T-helper 1 cell (primary cell): ENCODE measurements around the gene KCNA5.

Experiments
- DNase-seq, 5 donors: peaks; one replicate each; pipeline ENCODE4 v3.0.0-alpha.2; 2012 to 2020

KCNA5 gene

DNA sequence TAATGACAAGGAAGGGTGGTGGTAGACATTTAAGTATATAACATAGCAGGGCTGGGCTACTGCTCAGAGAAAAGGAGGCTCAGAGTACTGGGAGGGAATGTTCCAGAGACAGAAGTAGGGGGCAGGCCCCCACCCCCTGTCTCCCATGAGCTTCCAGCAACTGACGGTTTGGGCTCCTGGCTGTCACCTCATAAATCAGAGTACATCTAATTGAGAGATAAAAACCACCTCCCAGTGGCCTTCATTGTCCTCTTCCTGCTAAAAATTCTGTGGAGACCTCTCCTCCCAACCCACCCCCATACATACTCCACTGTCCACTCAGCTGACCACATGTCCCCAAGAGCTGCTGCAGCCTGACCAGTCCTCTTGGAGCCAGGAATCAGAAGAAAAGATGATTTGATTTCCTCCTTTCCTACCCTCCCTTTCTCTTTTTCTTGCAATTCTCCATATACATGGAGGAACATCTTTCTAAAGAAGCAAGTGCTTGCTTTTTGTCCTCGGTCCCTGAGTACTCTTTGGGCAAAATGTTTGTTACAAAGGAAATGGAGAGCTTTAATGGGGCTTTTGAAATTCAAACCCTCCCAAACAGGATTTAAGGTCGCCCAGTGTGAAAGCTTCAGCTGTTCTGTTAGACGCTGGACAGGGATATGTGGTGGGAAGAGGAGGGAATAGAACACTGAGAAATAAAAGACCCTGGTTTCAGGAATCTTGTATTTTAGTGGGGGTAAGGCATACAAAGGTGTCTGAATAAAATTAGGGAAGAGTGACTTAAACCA lies 16.4 kb upstream of the KCNA5 start:
- DNase-seq = no peak

DNA sequence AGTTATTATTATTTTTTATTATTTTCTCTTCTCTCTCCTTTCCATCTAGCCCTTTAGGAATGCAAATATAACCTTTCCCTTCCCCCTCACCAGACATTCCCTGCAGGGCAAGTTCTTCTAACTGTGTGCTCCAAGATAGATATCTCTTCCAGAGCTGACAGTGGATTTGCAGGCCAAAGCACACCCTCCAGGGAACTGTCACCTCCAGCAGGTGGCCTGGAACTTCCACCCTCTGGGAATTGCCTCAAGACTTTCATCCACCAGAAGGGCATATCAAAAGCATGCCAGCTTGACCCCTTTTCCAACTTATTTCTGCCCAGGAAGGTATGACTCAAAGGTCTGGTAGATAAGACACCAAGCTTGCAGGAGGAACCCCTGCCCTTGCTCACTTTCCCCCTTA lies 13.6 kb upstream of the KCNA5 start:
- no peak for DNase-seq

DNA sequence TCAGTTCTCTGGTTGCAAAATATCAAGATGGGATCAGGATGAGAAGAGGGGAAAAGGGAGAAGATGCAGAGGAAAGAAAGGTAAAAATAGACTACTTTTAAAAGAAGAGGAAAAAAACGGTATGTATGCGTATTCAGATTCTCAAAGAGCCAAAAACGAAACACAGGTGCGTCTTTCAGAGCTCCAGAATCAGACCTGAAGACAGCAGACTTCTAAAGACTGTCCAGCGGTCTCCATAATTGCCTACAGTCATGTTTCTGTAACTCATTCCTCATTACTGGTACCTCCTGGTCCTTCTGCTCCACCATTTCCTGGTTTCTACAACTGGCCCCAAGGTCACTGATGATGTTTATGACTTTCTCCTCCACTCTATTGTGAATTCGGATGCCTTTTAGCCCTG lies 12.4 kb upstream of the KCNA5 start:
- no peak for DNase-seq

DNA sequence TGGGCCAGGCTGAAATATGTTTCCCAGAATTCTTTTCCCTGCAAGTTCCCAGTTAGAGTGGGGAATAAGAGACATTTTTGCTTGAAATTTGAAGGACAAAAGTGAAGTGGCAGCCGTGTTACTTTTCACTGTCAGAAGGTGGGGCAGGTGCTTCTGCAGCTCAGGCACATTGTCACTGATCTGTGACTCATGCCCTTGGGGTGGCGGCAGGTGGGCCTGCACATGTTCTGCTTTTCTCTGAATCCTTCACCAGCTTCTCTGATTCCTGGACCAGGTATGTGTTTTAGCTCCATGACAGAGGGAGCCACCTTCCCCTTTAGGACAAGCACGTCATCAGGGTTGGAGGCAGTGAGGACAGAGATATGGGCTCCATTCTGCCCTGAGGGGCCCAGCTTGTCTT lies 11.7 kb upstream of the KCNA5 start:
- DNase-seq = no peak

DNA sequence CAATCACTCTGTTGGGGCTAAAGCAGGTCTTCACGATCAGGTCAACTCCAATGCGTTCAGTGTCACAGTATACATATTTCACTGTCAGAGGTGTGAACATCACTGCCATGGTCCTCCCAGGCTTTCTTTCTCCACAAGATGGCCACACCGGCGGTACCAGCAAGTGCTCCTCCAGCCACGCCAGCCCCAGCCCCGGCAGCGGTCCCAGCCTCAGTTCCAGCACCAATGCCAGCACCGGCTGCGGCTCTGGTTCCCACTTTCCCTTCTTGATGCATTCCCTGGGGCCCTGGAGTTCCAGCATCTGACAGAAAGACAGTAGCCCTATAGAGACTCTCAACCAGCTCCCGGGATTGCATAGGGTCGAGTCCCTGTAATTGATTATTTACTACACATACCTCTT lies 10.9 kb upstream of the KCNA5 start:
- DNase-seq = no peak

DNA sequence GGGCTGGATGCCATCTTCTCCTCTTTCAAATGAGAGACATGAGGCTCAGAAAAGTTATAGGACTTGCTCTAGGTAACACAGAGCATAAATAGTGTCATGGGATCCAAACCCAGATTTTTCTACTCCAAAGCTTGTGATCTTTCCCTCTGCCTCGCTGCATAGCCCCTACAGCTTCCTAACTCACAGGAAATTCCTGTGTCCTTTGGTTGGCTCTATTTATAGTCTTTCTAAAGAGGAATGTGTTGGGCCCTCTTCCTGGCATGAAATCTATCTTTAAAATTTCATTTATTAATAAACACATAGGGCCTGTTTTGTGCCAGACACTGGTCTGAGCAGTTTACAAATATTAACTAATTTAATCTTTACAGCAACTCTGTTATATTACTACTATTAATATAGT lies 9.8 kb upstream of the KCNA5 start:
- no peak for DNase-seq

DNA sequence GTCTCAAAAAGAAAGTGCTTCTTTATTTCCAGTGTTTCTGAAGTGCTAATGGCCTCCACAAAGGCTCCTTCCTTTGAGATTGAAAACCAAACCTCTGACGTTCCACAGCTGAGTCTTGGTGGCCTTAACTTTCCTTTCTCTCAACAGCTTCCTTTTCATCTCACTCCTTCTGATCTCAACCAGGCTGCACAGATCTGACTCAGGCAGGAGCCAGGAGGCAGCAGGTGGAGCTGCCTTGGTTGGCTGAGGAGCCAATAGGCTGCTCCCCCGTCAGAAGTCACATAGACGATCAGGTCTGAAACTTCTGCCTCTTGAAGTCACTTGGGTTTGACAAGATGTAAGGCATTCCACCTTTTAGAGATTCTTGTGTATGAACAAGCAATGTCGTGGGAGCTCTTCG lies 9.1 kb upstream of the KCNA5 start:
- DNase-seq = peak in 1 of 5 donors; percentile 17

DNA sequence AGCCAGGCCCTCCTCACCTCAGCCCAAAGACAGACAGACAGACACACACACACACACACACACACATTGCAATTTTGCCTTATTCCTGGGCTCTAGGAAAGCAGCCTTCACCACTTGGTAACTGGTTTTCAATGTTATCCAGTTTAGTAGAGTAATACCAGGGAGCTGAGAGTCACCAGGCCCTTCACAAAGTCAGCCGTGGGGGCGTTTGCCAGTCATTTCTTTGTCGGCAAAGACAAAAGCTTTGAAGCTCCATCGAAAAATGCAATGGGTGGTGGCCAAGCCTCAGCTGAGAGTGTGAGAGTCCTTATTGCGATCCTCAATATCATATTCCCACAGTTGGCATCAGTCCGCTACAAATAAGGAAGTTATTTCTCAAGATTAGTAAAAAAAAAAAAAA lies 8.1 kb upstream of the KCNA5 start:
- no peak for DNase-seq

DNA sequence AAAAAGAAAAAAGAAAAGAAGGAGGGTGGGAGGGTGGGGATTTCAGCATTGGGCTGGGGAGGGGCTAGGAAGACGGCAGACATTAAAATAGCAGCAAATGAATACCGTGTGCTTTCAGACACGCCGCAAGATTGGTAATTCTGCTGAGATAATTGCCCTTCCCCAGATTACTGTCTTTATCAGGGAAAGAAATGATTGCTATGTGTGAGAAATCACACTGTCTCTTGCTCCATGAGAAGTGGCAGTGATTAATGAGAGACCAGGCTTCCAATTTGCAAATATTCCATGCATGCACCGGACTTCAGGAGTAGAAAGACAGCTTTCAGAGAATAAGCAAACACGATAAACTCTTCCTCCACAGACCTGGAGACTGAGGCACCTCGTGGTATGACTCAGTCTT lies 7.6 kb upstream of the KCNA5 start:
- no peak for DNase-seq

DNA sequence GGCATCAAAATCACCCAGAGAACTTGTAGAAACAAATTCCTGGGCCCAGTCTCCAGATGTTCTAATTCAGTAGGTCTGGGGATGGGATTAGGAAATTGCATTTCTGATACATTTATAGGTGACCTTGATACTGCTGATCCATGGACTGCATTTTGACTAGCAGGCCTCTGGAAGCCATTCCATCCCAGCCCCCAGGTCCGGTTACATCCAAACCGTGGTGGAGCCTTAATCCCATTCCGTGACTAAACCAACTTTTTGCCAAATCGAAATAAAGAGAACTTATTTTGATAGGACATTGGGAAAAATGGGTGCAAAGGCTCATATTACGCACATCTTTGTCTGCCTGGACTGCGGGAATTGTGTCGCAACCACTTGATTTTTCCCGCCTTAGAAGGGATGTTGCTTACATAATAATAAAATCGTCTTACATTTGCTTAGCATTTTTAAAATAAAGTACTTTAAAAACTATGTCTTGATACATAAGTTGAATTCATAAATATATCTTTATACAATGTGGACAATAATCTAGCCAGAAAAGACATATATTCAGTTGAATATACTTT lies 5.8 kb upstream of the KCNA5 start:
- no peak for DNase-seq

DNA sequence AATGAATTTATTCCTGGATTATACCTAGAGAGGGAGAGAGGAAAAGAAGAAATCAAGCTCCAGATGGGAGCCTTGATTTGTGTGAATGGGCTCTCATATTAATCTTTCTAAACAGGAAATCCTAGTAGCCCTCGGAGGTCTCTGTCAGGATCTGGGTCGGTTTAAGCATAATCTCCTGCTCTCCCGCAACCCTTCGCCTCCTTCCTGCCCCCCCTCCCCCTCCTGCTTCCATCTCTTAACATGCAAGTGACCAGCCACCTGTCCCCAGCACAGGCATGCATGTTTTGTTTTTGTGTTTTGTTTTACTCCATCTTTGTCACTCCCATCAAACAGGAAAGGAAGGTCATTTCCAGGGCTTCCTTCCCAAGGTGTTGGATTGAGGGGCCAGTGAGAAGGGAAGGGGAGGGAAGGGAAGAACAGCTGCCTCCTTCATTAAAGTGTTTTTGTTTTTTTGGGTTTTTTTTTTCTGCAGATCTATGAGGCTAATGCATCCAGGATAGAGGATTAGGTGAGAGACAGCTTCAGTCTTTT lies 4.8 kb upstream of the KCNA5 start:
- DNase-seq = no peak

DNA sequence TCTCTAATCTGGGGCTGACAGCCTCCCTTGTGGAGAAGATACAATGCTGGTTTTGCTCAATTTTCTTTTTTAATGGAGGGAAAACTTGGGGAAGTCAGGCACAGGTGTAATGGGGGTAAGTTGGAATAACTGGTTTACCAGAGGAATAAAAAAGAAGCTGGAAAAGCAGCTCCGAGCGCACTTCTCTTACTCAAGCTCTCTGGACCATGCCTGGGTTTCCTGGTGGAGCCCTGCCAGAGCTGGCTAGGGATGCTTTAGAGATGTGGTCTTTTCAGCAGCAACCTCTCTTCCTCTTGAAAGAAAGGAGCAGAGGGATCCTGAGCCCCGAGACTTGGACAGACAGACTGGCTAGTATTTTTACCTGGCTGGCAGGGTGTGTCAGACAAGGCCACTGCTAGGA lies 3.9 kb upstream of the KCNA5 start:
- DNase-seq = no peak

DNA sequence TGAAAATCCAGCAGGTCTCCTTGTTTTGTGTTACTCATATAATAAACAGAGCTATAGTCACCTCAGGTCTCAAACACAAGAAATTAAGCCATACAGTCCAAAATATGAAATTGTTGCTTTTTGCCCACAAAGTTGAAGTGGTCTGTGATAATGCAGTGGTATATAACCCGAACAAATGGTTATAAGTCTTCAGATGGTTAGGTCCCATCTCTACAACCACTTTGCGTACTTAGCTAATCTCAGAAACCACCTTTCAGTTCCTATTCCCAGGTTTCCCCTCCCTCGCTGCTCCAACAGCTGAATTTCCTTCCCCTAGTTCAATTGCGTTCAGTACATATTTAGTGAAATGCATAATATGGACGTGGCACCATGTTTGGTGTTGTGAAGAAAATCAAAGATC lies 3.3 kb upstream of the KCNA5 start:
- DNase-seq = no peak

DNA sequence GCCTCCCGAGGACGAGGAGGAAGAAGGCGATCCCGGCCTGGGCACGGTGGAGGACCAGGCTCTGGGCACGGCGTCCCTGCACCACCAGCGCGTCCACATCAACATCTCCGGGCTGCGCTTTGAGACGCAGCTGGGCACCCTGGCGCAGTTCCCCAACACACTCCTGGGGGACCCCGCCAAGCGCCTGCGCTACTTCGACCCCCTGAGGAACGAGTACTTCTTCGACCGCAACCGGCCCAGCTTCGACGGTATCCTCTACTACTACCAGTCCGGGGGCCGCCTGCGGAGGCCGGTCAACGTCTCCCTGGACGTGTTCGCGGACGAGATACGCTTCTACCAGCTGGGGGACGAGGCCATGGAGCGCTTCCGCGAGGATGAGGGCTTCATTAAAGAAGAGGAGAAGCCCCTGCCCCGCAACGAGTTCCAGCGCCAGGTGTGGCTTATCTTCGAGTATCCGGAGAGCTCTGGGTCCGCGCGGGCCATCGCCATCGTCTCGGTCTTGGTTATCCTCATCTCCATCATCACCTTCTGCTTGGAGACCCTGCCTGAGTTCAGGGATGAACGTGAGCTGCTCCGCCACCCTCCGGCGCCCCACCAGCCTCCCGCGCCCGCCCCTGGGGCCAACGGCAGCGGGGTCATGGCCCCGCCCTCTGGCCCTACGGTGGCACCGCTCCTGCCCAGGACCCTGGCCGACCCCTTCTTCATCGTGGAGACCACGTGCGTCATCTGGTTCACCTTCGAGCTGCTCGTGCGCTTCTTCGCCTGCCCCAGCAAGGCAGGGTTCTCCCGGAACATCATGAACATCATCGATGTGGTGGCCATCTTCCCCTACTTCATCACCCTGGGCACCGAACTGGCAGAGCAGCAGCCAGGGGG lies 979 bp downstream of the KCNA5 start:
- DNase-seq = no peak

DNA sequence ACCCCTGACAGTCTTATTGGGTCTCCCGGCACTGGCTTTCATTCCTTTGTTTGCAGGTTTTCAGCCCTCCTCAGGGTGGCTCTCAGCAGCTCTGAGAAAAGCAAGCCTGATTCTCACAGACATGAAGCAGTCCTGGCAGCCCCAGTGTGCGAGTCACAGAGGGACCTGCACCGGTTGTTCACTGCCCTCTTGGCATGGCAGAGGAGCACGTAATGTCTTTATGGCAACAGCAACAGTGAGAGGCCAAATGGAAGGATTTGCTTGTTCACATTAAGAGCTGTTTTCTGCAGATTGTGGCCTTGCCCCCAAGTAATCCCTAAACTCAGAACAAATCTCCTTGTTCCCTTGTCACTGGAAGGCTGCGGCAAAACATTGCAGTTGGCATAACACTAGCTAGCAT lies 3.4 kb downstream of the KCNA5 start:
- DNase-seq = no peak

DNA sequence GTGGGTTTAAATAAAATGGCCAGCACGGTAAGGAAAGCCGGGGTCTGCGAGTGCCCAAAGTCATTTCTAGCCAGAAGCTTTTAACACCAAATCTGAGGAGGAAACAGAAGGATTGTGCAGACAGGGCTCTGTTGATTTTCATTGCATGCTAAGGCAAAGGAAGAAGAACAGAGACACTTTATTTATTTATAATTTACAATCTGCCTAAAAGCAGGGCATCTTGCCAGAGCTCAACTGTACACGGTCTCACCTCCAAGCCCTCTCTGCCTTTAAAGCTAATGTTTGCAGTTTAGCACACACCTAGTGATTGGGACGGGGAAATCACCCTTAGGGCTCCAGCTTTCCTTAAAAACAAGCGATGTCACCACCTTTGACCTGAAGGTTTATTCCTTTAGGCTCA lies 4.0 kb downstream of the KCNA5 start:
- DNase-seq = no peak

DNA sequence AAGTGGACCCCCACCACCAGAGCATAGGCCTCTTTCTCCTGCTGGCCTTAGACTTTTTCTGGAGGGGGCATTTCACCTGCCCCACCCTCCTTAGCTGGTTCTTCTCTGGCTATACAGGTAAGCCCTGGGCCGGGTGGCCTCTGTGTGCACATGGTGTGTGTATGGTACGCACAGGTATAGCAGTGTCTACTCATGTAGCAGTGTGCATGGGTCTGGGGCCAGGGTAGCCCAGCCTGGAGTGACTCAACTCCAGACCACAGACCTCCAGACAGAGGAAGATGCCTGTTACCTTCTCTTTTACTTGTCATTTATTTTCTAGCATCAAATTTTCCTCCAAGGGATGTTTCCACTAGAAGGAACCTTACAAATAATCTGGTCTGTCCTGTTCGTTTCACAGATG lies 6.9 kb downstream of the KCNA5 start:
- no peak for DNase-seq

DNA sequence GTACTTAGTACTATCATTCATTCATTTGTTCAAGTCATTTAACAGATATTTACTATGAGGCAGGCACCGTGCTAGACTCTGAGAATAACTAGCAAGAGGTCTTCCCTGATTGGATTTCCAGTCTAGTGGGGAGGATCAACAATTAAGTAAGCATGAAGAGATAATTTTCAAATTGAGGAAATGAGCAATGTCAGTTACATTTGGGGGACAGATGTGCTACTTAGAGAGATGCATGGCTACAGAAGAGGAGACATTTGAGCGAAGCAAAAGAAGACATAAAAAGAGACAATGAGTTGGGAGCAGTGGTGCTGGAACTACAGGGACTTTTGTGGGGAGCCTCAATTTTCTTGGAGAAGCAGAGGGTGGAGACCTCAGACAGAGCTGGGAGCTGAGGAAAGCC lies 7.7 kb downstream of the KCNA5 start:
- DNase-seq = no peak

DNA sequence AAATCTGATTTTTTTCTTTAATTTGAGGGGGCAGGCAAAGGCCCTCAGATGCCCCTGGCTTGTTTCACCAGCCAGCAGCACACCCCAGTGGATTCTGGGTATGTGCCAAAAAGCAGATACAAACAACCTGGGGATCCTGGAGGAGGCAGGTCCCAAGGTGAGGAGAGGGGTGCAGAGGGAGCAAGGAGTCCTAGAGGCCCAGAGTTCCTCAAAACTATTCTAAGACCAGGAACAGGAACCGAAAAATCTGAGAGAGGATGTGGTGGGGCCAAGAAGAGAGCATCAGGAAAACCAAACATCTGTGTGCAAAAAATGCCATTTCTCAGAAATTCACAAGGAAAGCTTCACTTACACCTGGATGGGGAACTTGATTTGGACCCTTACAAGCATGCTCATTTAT lies 8.2 kb downstream of the KCNA5 start:
- DNase-seq = no peak

DNA sequence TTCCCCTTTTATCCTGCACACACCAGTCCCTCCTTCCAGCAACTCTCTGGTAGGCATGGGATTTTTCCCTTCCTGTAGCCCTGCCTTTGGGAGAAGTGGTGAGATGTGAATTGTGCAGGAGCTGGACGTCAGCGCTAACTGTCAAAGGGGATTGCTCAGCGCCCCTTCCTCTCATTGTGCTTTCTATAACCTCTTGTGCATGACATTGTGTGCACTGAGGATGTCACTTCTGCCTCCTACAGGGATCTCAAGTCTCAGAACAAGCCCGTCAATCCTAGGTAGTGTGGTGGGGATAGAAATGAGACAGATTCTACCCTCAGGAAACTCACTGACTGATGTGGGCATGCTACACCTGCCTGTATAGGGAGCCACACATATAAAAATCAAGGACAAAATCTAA lies 8.7 kb downstream of the KCNA5 start:
- no peak for DNase-seq

DNA sequence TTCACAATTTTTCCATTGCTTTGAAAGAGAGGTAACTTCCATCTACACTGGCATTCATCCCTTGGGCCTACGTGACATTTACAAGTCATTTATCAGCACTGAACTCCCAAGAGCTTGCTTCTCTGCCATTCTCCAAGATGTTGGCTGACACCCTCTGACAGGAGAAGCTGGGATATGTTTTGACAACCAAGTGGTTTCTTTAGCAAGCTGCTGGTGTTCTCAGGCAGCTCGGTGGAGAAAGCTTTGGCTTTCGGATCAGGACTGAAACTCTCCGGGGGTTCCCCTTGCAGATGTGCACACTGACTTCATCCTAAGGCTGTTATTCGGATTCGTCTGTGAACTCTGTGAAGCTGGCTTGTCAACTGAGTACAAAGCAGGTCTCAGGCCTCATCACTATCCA lies 15.7 kb downstream of the KCNA5 start:
- no peak for DNase-seq

DNA sequence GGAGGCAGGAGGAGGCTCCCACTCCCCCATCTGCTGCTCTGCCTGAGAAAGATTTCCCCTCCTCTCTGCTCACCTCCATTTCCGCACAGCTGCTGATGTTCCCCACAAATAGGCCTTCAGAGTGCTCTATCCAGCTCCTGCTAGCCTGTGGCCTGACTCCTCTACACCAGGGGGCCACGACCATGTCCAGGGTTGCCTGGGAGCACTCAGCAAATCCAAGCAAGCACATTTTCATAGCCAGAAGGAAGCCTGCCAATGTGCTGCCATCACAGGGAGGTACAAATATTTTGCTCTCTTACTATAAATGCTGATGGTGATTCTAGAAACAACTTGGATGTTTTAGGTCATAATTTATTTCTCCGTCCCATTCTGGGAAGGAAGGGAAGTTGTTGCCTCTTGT lies 17.3 kb downstream of the KCNA5 start:
- no peak for DNase-seq

DNA sequence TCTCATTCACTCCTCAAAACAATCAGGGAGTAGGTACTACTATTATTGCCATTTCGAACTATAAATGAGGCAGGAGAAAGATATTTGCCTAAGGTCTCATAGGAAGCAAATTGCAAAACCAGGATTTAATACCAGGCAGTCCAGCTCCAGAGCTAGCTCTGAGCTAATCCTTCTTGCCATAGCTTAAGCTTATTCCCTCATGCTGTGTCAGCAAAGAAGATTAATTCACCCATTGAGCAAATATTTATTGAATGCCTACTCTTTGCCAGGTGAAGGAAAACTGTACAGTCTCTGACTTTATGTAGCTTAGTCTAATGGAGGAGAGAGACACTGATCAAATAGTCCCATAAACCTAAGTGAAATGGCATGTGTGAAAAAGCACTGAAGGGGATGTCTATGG lies 19.5 kb downstream of the KCNA5 start:
- no peak for DNase-seq
